K562 (cell line): ENCODE measurements around the gene RDH11. TPM values are rescaled to one million over a fixed set of nuclear protein-coding genes. Genes with fewer than 3 reads are reported as not detected.

ENCODE experiments used
- ATAC-seq: fragments of 200-7000 bp; cut with Tn5 transposase; 3 replicates; pipeline ENCODE4 v1.9.1; 2020; ENCODE audit warnings: moderate library complexity
- BruUV-seq: library from RNA; stranded (reverse); fragments of 400-500 nt; replicated peaks from 2 replicates; lab custom pipeline; 2021; lab: Mats Ljungman, UMichigan
- CTCF ChIA-PET: fragments of 300-600 bp; formaldehyde crosslinking; extraction: SDS; loops from one replicate; lab custom pipeline; 2021; ENCODE audit warnings: low intra/inter-chr PET ratio; lab: Yijun Ruan, JAX
- POLR2A ChIA-PET: fragments of 300-600, 350-650 bp; sonication (Branson Sonifier 250); formaldehyde crosslinking; extraction: SDS; loops from one replicate; lab custom pipeline; 2021; ENCODE audit warnings: antibody characterized with exemption, inconsistent platforms; lab: Yijun Ruan, JAX
- DNase-seq, 4 experiments: peaks; one replicate each; pipeline versions ENCODE4 v3.0.0 to v3.0.0-alpha.2; 2011 to 2018; ENCODE audit warnings: low spot score in 3 of 4, mixed read lengths in 3 of 4; ENCODE audit errors: extremely low read depth in 1 of 4
- FAIRE-seq: peaks from 2 replicates; lab custom pipeline; 2011; peaks lifted over from hg19 to GRCh38; lab: Jason Lieb, UNC
- H2AFZ ChIP-seq: 2 replicates; pipeline ENCODE4 v1.6.0; 2011; ENCODE audit warnings: low read depth, low read length, control low read depth, inconsistent platforms
- H3K27ac ChIP-seq: fragments of 200-600 bp; 3 replicates; pipeline ENCODE4 v1.8.0; 2011; ENCODE audit warnings: low read depth, mild to moderate bottlenecking, control low read depth, inconsistent platforms, low read length, moderate library complexity, mixed read lengths; ENCODE audit errors: extremely low read depth
- H3K27me3 ChIP-seq, 2 experiments: fragments of 300-600 bp in 1 of 2; 2 replicates in 1 of 2; 3 replicates in 1 of 2; pipeline versions ENCODE4 v1.6.0 to v1.8.0; 2011; ENCODE audit warnings: inconsistent platforms in 2 of 2, low read length in 2 of 2, mild to moderate bottlenecking in 1 of 2, mixed read lengths in 1 of 2, moderate library complexity in 1 of 2; ENCODE audit not compliant: control insufficient read depth in 2 of 2, insufficient read depth in 2 of 2
- H3K36me3 ChIP-seq: fragments of 300-600 bp; 3 replicates; pipeline ENCODE4 v1.8.0; 2011; ENCODE audit warnings: mild to moderate bottlenecking, low read length, inconsistent platforms; ENCODE audit not compliant: control insufficient read depth, insufficient read depth
- H3K4me1 ChIP-seq, 2 experiments: fragments of 200-600 bp in 1 of 2; replicated peaks in 1 of 2; 2 replicates in 1 of 2; 3 replicates in 1 of 2; pipeline versions ENCODE4 v1.5.1 to v1.8.0; 2011; ENCODE audit warnings: inconsistent platforms in 2 of 2, low read length in 2 of 2, mild to moderate bottlenecking in 1 of 2, mixed read lengths in 1 of 2, moderate library complexity in 1 of 2; ENCODE audit not compliant: control insufficient read depth in 2 of 2, insufficient read depth in 2 of 2
- H3K4me2 ChIP-seq: 2 replicates; pipeline ENCODE4 v1.6.1; 2011; ENCODE audit warnings: low read length, control low read depth, inconsistent platforms, mixed read lengths; ENCODE audit not compliant: insufficient read depth
- H3K4me3 ChIP-seq: fragments of 200-600 bp; sonication (generic), shearing (Covaris generic); 2 replicates; pipeline ENCODE4 v1.5.1; 2016; ENCODE audit warnings: control low read depth, inconsistent platforms
- H3K79me2 ChIP-seq: fragments of 200-600 bp; 3 replicates; pipeline ENCODE4 v1.8.0; 2011; ENCODE audit warnings: low read length, inconsistent platforms; ENCODE audit not compliant: control insufficient read depth, insufficient read depth
- H3K9ac ChIP-seq, 2 experiments: 2 replicates each; pipeline versions ENCODE4 v1.6.0 to v1.6.1; 2011; ENCODE audit warnings: low read depth in 2 of 2, low read length in 2 of 2, control low read depth in 1 of 2, inconsistent platforms in 1 of 2, mild to moderate bottlenecking in 1 of 2, mixed read lengths in 1 of 2; ENCODE audit not compliant: insufficient read depth in 1 of 2
- H3K9me1 ChIP-seq: one replicate; pipeline ENCODE4 v1.6.0; 2011; ENCODE audit warnings: inconsistent platforms, mild to moderate bottlenecking, low read length, moderate library complexity; ENCODE audit not compliant: control insufficient read depth, insufficient read depth
- H3K9me3 ChIP-seq: replicated peaks from 2 replicates; pipeline ENCODE4 v1.5.1; 2011; ENCODE audit warnings: low read depth, low read length, inconsistent platforms; ENCODE audit not compliant: control insufficient read depth, insufficient read depth
- H4K20me1 ChIP-seq: replicated peaks from 2 replicates; pipeline ENCODE4 v1.6.1; 2011; ENCODE audit warnings: low read length, inconsistent platforms, mixed read lengths; ENCODE audit not compliant: control insufficient read depth, insufficient read depth
- CREB1 ChIP-seq, 2 experiments: sonication (generic) in 1 of 2; formaldehyde crosslinking in 1 of 2; IDR thresholded peaks; 2 replicates each; pipeline versions ENCODE4 v1.6.1 to v1.8.0; 2012 to 2022; ENCODE audit warnings: inconsistent platforms in 1 of 2, mild to moderate bottlenecking in 1 of 2, missing genetic modification reagents in 1 of 2, moderate library complexity in 1 of 2
- DACH1 ChIP-seq: fragments of 450-650 bp; IDR thresholded peaks from 2 replicates; pipeline ENCODE4 v1.6.1; 2018; ENCODE audit not compliant: partially characterized antibody
- NONO ChIP-seq, 2 experiments: fragments of 200-400 bp in 1 of 2; fragments of 450-650 bp in 1 of 2; formaldehyde crosslinking in 1 of 2; IDR thresholded peaks; 2 replicates each; pipeline ENCODE4 v1.6.1; 2017; ENCODE audit warnings: low read depth in 2 of 2, mild to moderate bottlenecking in 2 of 2, moderate library complexity in 2 of 2, low read length in 1 of 2
- POLR2H ChIP-seq: IDR thresholded peaks from 2 replicates; pipeline ENCODE4 v1.6.1; 2016; ENCODE audit warnings: missing genetic modification characterization, low read depth, mild to moderate bottlenecking, control low read depth, missing compliant biosample characterization, moderate library complexity
- TAF7 ChIP-seq: fragments of 450-650 bp; IDR thresholded peaks from 2 replicates; pipeline ENCODE4 v1.6.1; 2016; ENCODE audit warnings: missing genetic modification characterization, missing compliant biosample characterization
- WGBS: fragments of 100-300 bp; shearing (Covaris generic); methylation state at CpG from one replicate; pipeline ENCODE4 v1.1.6; 2016; ENCODE audit warnings: low coverage, mixed read lengths; ENCODE audit not compliant: insufficient coverage; ENCODE audit errors: missing lambda C conversion rate; 5-methylcytosine and 5-hydroxymethylcytosine counted together
- in situ Hi-C: fragments of 300-500 bp; cut with MboI; formaldehyde crosslinking; loops from 4 replicates; pipeline ENCODE4 v1.15.0; 2018; ENCODE audit warnings: inconsistent platforms, mixed read lengths
- intact Hi-C: fragments of 100-400 bp; cut with micrococcal nuclease; formaldehyde crosslinking; loops from 2 replicates; pipeline ENCODE4 v1.14.2; 2022
- polyA plus RNA-seq, 8 experiments: library from polyadenylated mRNA; depleted of rRNA in 4 of 8; stranded (reverse) in 5 of 8; unstranded in 3 of 8; fragments of >200 nt; fragmentation: Nextera tagmentation in 2 of 8; fragmentation: Illumina TruSeq in 1 of 8; extraction: Ambion mirVana in 2 of 8; extraction: Trizol in 1 of 8; gene quantifications; 2 replicates each; pipeline versions ENCODE4 v1.2.1 to v1.2.3, GENCODE V29; 2011 to 2014; ENCODE audit warnings: inconsistent platforms in 1 of 8, missing spikeins in 1 of 8
- total RNA-seq, 7 experiments: library from RNA; depleted of rRNA in 6 of 7; stranded (reverse); fragments of >200 nt in 6 of 7; fragmentation: Illumina TruSeq in 2 of 7; extraction: Trizol in 2 of 7; gene quantifications; 2 replicates each; pipeline versions ENCODE4 v1.2.1 to v1.2.3, GENCODE V29; 2011 to 2021; ENCODE audit warnings: low replicate concordance in 1 of 7
- TF ChIP-seq, protein P1 (sequence below): sonication (generic); formaldehyde crosslinking; IDR thresholded peaks from 2 replicates; pipeline ENCODE4 v1.8.1; 2023; ENCODE audit warnings: mild to moderate bottlenecking, missing genetic modification reagents
- TF ChIP-seq, protein P2 (sequence below): fragments of 200-800 bp; sonication (Bioruptor generic); IDR thresholded peaks from 2 replicates; pipeline ENCODE4 v1.6.1; 2017; ENCODE audit warnings: missing genetic modification characterization, missing compliant biosample characterization
- TF ChIP-seq, protein P3 (sequence below), 2 experiments: fragments of 450-650 bp; formaldehyde crosslinking in 1 of 2; IDR thresholded peaks; 2 replicates each; pipeline versions ENCODE4 v1.4.0 to v1.6.1; 2014 to 2020; ENCODE audit warnings: mild to moderate bottlenecking in 2 of 2, borderline replicate concordance in 1 of 2, low read depth in 1 of 2

Gene RDH11
- total and polyA plus RNA-seq, 9 of the 15 experiments (the other 6 are each of a cell fraction or from before 2014, with no cell fraction given), result 50.6 to 172 (median 70.5) TPM

DNA sequence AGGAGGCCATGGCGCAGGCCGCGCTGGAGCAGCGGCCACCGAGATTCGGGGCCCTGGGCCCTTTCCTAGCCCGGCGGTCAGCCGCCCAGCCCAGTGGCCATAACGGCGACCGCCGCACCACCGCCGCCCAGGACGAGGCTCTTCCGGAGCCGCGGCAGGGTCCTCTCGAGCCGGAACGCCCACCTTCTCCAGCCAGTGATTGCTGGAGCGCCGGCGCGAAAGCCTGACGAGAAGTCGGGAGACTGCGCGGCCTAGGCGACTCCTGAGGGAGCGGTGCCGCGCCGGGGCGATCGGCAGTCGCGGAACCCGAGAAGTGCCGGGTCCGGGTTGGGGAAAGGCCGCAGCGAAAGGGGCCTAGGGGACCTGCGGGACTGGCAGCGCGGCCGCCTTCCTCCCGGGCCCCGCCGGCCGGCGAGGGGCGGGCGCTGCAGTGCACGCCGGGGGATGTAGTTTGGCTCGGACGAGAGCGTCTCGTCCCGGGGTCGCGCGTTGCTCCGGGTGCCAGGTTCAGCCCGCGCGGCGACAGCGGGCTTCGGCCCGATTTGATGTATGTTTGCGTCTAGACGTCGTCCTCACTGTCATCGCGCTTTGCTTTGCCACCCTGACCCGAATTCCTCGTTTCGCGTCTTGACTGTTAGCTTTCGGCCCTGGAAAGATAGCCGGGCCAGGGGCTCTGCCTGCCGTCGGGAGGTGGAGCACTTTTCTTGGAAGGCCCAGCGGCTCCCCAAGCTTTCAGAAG, 20.9 kb downstream of the RDH11 start, which contains the start of gene VTI1B:
Gene VTI1B (minus strand): TSS at position 153 of the 739 bp plus-strand sequence. CDS start 143 bp downstream, at position 10.
- CTCF ChIA-PET, result interaction anchor here (1.3 kb wide), 1 partner anchor 30 kb away, joined by 6 read pairs; no protein-coding TSS in a partner anchor
- POLR2A ChIA-PET, result interaction anchor here (0.6 to 1.2 kb wide), 8 partner anchors 9 to 380 kb away, joined by 3 to 6 read pairs (median 3); no protein-coding TSS in a partner anchor
- Histone ChIP-seq H3K9me3 (no peaks in the 10 kb centered on the region), H3K4me3 (peak within 1 kb of the TSS; percentile 90), H3K27me3 (no peaks in the 10 kb centered on the region), H4K20me1 (no peaks in the 10 kb centered on the region), H3K9me1 (no peaks in the 10 kb centered on the region), H2AFZ (peak within 1 kb of the TSS; percentile 96), H3K9ac (peak within 1 kb of the TSS; percentile 90 to 98), H3K27ac (peak within 1 kb of the TSS; percentile 94), H3K36me3 (peaks cover 34% of the 10 kb centered on the region), H3K4me1 (peaks cover 16 to 19% of the 10 kb centered on the region in 2 experiments), H3K4me2 (peak within 1 kb of the TSS; percentile 84), H3K79me2 (peaks cover 55% of the 10 kb centered on the region)
- ATAC-seq (peak; percentile 95), FAIRE-seq (peak; percentile 42), DNase-seq (peak; percentile 73 to 82 (median 77))
- in situ Hi-C loops, result no loop called here
- WGBS, result under 1% methylated on average over 34 of the region's 87 CpGs
- BruUV-seq, result no TSS peak
- intact Hi-C loops, result loop anchor here (2.0 kb wide), 2 partner anchors 20 to 30 kb away; partner anchors contain the start of gene RDH11
- TF ChIP-seq TAF7 (tag) (0 out of 2 replicates have a peak, but pooled peaks have one; percentile 23), CREB1 (IDR thresholded peaks at IDR 0.05) (peak; percentile 34; the same call in 1 of the 2 replicates), CREB1 (CRISPR knock-in tag; IDR thresholded peaks at IDR 0.05) (no peak), POLR2H (tag) (peak; percentile 16; the same call in 1 of the 2 replicates), NONO (IDR thresholded peaks at IDR 0.05; ENCODE audit: low read depth in 2 of 2, low read length in 1 of 2) (peak in 1 of 2 experiments; percentile 40; a peak in 1 of 4 replicates), DACH1 (peak; percentile 96)
- TF ChIP-seq, protein P1, sequence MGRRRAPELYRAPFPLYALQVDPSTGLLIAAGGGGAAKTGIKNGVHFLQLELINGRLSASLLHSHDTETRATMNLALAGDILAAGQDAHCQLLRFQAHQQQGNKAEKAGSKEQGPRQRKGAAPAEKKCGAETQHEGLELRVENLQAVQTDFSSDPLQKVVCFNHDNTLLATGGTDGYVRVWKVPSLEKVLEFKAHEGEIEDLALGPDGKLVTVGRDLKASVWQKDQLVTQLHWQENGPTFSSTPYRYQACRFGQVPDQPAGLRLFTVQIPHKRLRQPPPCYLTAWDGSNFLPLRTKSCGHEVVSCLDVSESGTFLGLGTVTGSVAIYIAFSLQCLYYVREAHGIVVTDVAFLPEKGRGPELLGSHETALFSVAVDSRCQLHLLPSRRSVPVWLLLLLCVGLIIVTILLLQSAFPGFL, result no peak
- TF ChIP-seq, protein P2, sequence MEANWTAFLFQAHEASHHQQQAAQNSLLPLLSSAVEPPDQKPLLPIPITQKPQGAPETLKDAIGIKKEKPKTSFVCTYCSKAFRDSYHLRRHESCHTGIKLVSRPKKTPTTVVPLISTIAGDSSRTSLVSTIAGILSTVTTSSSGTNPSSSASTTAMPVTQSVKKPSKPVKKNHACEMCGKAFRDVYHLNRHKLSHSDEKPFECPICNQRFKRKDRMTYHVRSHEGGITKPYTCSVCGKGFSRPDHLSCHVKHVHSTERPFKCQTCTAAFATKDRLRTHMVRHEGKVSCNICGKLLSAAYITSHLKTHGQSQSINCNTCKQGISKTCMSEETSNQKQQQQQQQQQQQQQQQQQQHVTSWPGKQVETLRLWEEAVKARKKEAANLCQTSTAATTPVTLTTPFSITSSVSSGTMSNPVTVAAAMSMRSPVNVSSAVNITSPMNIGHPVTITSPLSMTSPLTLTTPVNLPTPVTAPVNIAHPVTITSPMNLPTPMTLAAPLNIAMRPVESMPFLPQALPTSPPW (CRISPR knock-in tag), result peak; percentile 9; the same call in 1 of the 2 replicates
- TF ChIP-seq, protein P3, sequence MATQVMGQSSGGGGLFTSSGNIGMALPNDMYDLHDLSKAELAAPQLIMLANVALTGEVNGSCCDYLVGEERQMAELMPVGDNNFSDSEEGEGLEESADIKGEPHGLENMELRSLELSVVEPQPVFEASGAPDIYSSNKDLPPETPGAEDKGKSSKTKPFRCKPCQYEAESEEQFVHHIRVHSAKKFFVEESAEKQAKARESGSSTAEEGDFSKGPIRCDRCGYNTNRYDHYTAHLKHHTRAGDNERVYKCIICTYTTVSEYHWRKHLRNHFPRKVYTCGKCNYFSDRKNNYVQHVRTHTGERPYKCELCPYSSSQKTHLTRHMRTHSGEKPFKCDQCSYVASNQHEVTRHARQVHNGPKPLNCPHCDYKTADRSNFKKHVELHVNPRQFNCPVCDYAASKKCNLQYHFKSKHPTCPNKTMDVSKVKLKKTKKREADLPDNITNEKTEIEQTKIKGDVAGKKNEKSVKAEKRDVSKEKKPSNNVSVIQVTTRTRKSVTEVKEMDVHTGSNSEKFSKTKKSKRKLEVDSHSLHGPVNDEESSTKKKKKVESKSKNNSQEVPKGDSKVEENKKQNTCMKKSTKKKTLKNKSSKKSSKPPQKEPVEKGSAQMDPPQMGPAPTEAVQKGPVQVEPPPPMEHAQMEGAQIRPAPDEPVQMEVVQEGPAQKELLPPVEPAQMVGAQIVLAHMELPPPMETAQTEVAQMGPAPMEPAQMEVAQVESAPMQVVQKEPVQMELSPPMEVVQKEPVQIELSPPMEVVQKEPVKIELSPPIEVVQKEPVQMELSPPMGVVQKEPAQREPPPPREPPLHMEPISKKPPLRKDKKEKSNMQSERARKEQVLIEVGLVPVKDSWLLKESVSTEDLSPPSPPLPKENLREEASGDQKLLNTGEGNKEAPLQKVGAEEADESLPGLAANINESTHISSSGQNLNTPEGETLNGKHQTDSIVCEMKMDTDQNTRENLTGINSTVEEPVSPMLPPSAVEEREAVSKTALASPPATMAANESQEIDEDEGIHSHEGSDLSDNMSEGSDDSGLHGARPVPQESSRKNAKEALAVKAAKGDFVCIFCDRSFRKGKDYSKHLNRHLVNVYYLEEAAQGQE (IDR thresholded peaks at IDR 0.05; ENCODE audit: borderline replicate concordance), result no peak
- TF ChIP-seq, protein P3 (CRISPR knock-in tag; IDR thresholded peaks at IDR 0.05; ENCODE audit: low read depth), result 0 out of 2 replicates have a peak, but pooled peaks have one; percentile 27
